ENCODE results near the gene DYNLL2.
"Not testable (repeated sequence)": the region's sequence is repeated elsewhere in the genome, so short reads cannot be mapped to it uniquely, and the experiment has no call there.

GRCh38 chr17:58143335-58143734, 60.1 kb downstream of the DYNLL2 start:
- TF ChIP-seq CTCF (IDR thresholded peaks at IDR 0.05; ENCODE audit: insufficient read depth, low read length); GABPA (IDR thresholded peaks at IDR 0.05; ENCODE audit: low read depth); POLR2AphosphoS5 (IDR thresholded peaks at IDR 0.05; ENCODE audit: low read depth); REST (IDR thresholded peaks at IDR 0.05; ENCODE audit: insufficient replicate concordance, low read depth); SPI1 (IDR thresholded peaks at IDR 0.05; ENCODE audit: borderline replicate concordance, low read depth): not testable (repeated sequence)
